Right forelimb (tissue), 1 donor: Measurements from ENCODE around the gene CDO1.

Source experiments
- DNase-seq: peaks from one replicate; pipeline ENCODE4 v3.0.0-alpha.2; 2018

CDO1 gene

GRCh38 chr5:115816226-115817081 is at the start of gene CDO1:
CDO1 (minus strand) TSS chr5:115816659; CDS start chr5:115816397, 262 bp downstream.
- DNase-seq = peak; percentile 90

GRCh38 chr5:115859378-115859777 is 42.9 kb upstream of the CDO1 start:
- no peak for DNase-seq

- no peak for DNase-seq
These were observed 41.9 kb upstream of the CDO1 start for GRCh38 chr5:115858396-115858795.

GRCh38 chr5:115857626-115858349 is 41.3 kb upstream of the CDO1 start:
- no peak for DNase-seq

GRCh38 chr5:115857057-115857479 is 40.6 kb upstream of the CDO1 start:
- DNase-seq = no peak

- no peak for DNase-seq
These were observed 39.5 kb upstream of the CDO1 start for GRCh38 chr5:115855959-115856358.

GRCh38 chr5:115854139-115854538 is 37.7 kb upstream of the CDO1 start:
- DNase-seq = no peak

- DNase-seq = no peak
These were observed 34.4 kb upstream of the CDO1 start for GRCh38 chr5:115850744-115851416.

- no peak for DNase-seq
These were observed 32.9 kb upstream of the CDO1 start for GRCh38 chr5:115849258-115849798.

- DNase-seq = no peak
These were observed 30.8 kb upstream of the CDO1 start for GRCh38 chr5:115847290-115847689.

- DNase-seq = no peak
These were observed 27.9 kb upstream of the CDO1 start for GRCh38 chr5:115844321-115844817.

GRCh38 chr5:115843444-115844130 is 27.1 kb upstream of the CDO1 start:
- DNase-seq = no peak

- DNase-seq = no peak
These were observed 26.5 kb upstream of the CDO1 start for GRCh38 chr5:115842952-115843351.

- DNase-seq = no peak
These were observed 25.9 kb upstream of the CDO1 start for GRCh38 chr5:115842089-115842935.

GRCh38 chr5:115841382-115842088 is 25.1 kb upstream of the CDO1 start, which contains the start of the genes AP3S1 and ATG12:
AP3S1 (plus strand) TSS chr5:115841935; CDS start chr5:115842038, 103 bp downstream.
ATG12 (minus strand) TSS chr5:115841565; CDS start chr5:115841552, 13 bp downstream.
- peak; percentile 97 for DNase-seq

- DNase-seq = no peak
These were observed 24.4 kb upstream of the CDO1 start for GRCh38 chr5:115840873-115841272.

- no peak for DNase-seq
These were observed 22.5 kb upstream of the CDO1 start for GRCh38 chr5:115838885-115839518.

- no peak for DNase-seq
These were observed 19.0 kb upstream of the CDO1 start for GRCh38 chr5:115835481-115835880.

- DNase-seq = no peak
These were observed 14.8 kb upstream of the CDO1 start for GRCh38 chr5:115831163-115831768.
